Natural killer cell treated with Interleukin-12 subunit alpha and Interleukin-12 subunit beta and Interleukin-15 and Interleukin-18, amount 100 ng/mL, for 72 hours (primary cell): Measurements from ENCODE around the gene MAN1B1. TPM values are rescaled to one million over a fixed set of nuclear protein-coding genes. Genes with fewer than 3 reads are reported as not detected.
"Not testable (repeated sequence)": the region's sequence is repeated elsewhere in the genome, so short reads cannot be mapped to it uniquely, and the experiment has no call there.

Source experiments
- ATAC-seq, 2 donors: fragments of 150-1000 bp; cut with Tn5 transposase in 1 of 2; sonication (Bioruptor Pico), chemical (Tn5 transposase) in 1 of 2; 2 replicates each; pipeline ENCODE4 v1.10.0; 2021
- DNase-seq: peaks from one replicate; pipeline ENCODE4 v3.0.0; 2022; ENCODE audit warnings: low spot score
- H3K27ac Mint-ChIP-seq, 2 donors: 1 replicate in 1 of 2; 2 replicates in 1 of 2; pipeline ENCODE4 v1.8.0; 2022; ENCODE audit warnings: mixed read lengths in 2 of 2, mild to moderate bottlenecking in 1 of 2, moderate library complexity in 1 of 2
- H3K27me3 Mint-ChIP-seq, 2 donors: 1 replicate in 1 of 2; 2 replicates in 1 of 2; pipeline ENCODE4 v1.8.0; 2022; ENCODE audit warnings: mixed read lengths in 2 of 2
- H3K36me3 Mint-ChIP-seq: one replicate; pipeline ENCODE4 v1.8.0; 2022; ENCODE audit warnings: mixed read lengths
- H3K4me1 Mint-ChIP-seq, 2 donors: 1 replicate in 1 of 2; 2 replicates in 1 of 2; pipeline ENCODE4 v1.8.0; 2022; ENCODE audit warnings: low read depth in 2 of 2, mixed read lengths in 2 of 2, mild to moderate bottlenecking in 1 of 2
- H3K4me3 Mint-ChIP-seq: one replicate; pipeline ENCODE4 v1.8.0; 2022; ENCODE audit warnings: mixed read lengths
- H3K9me3 Mint-ChIP-seq: 2 replicates; pipeline ENCODE4 v1.8.0; 2022; ENCODE audit warnings: mixed read lengths
- total RNA-seq, 2 donors: library from RNA; stranded (reverse); gene quantifications; one replicate each; pipeline ENCODE4 v1.2.3, GENCODE V29; 2022

MAN1B1 gene
- total RNA-seq, 2 donors from 2014 or later: 34.1 to 55.8 TPM

DNA sequence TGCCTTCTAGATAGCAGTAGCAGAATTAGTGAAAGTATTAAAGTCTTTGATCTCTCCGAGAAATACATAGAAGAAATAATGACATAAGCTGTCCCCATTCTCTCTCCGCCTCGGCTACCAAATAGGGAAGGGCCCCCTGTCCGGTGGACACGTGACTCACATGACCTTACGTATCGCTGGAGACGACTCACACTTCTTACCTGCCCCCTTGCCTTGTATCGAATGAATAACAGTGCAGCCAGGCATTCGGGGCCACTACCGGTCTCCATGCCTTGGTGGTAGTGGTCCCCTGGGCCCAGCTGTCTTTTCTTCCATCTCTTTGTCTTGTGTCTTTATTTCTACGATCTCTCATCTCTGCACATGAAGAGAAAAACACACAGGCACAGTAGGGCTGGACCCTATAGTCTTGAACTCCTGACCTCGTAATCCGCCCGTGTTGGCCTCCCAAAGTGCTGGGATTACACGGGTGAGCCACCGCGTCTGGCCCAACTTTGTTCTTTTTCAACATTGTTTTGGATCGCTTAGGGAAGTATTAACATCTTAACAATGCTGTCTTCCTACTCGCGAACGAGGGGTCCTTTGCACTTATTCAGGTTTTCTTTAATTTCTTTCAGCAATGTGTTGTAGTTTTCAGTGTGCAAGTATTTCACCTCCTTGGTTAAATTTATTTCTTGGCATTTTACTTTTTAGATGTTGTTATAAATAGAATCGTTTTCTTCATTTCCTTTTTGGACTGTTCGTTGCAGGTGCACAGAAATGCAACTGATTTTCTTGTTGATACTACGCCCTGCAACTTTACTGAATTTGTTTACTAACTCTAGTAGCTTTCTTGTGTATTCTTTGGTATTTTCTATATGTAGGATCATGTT is 35.4 kb downstream of the MAN1B1 start:
- DNase-seq, H3K27me3 Mint-ChIP-seq, H3K9me3 Mint-ChIP-seq, H3K4me3 Mint-ChIP-seq, H3K36me3 Mint-ChIP-seq, ATAC-seq: not testable (repeated sequence)
- Mint-ChIP-seq H3K4me1 (peaks cover 13 to 17% of the 10 kb centered on the region in 2 donors), H3K27ac (peak overlapping the region in 1 of 2 donors; percentile 19)

DNA sequence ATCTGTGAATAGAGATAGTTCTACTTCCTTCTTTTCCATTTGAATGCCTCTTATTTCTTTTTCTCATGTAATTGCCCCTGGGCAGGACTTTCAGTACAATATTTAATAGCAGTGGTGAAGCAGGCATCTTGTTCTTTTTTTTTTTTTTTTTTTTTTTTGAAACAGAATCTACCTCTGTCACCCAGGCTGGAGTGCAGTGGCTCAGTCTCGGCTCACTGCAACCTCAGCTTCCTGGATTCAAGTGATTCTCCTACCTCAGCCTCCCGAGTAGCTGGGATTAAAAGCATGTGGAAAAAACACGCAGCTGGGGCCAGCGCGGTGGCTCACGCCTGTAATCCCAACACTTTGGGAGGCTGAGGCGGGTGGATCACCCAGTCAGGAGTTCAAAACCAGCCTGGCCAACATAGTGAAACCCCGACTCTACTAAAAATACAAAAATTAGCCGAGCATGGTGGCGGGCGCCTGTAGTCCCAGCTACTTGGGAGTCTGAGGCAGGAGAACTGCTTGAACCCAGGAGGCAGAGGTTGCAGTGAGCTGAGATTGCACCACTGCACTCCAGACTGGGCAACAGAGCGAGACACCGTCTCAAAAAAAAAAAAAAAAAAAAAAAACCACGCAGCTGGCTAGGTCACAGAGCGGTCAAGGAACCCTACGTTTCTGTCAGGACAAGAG is 36.1 kb downstream of the MAN1B1 start:
- ATAC-seq, H3K27ac Mint-ChIP-seq, H3K4me3 Mint-ChIP-seq, H3K9me3 Mint-ChIP-seq, H3K36me3 Mint-ChIP-seq, DNase-seq, H3K27me3 Mint-ChIP-seq: not testable (repeated sequence)
- H3K4me1 Mint-ChIP-seq: peaks cover 21 to 24% of the 10 kb centered on the region in 2 donors

DNA sequence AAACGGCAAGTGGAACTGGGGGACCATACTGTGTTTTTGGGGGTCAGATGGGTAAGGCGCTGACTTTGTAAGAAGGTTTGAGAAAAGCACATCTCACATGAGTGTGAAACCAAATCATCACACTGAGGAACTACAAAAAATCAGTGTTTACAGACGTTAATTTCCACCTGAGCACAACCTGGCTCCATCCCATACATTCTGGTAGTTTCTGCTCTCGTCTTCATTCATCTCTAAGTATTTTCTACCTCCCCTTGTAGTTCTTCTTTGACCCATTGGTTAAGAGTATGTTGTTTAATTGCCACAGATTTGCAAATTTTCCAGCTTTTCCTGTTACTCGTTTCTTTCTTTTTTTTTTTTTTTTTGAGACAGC is 36.7 kb downstream of the MAN1B1 start:
- DNase-seq (no peak), ATAC-seq (no peak)
- Mint-ChIP-seq H3K27ac (no peak overlapping the region), H3K4me1 (peaks cover 26 to 29% of the 10 kb centered on the region in 2 donors), H3K4me3 (no peak overlapping the region), H3K36me3 (no peaks in the 10 kb centered on the region), H3K27me3 (no peaks in the 10 kb centered on the region), H3K9me3 (no peaks in the 10 kb centered on the region)

DNA sequence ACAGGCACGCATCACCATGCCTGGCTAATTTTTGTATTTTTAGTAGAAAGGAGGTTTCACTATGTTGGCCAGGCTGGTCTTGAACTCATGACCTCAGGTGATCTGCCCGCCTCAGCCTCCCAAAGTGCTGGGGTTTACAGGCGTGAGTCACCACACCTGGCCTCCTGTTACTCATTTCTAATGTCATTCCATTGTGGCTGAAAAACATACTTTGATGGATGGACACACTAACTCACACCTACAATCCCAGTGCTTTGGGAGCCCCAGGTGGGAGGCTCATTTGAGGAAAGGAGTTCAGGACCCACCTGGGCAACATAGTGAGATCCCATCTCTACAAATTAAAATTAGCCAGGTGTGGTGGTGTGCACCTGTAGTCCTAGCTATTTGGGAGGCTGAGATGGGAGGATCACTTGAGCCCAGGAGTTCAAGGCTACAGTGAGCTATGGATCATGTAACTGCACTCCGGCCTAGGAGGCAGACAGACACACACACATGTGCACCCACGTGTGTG is 37.2 kb downstream of the MAN1B1 start:
- H3K9me3 Mint-ChIP-seq, ATAC-seq, H3K27ac Mint-ChIP-seq, H3K27me3 Mint-ChIP-seq, H3K4me3 Mint-ChIP-seq, H3K36me3 Mint-ChIP-seq, DNase-seq: not testable (repeated sequence)
- H3K4me1 Mint-ChIP-seq: peaks cover 31 to 34% of the 10 kb centered on the region in 2 donors

DNA sequence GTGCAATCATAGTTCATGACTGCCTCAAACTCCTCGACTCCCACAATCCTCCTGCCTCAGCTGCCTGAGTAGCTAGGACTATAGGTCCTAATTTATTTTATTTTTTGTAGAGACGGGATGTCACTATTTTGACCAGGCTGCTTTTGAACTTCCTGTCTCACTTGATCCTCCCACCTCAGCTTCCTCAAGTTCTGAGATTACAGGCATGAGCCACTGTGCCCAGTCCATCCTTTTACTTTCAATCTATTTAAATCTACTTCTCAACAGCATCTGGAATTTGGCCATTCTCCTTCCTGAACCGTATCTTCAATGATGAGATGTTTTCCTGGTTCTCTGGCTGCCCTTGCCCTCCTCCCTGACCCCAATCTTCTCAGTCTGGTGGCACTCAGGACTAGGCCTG is 40.0 kb downstream of the MAN1B1 start:
- ATAC-seq (no peak), DNase-seq (no peak)
- Mint-ChIP-seq H3K36me3 (no peaks in the 10 kb centered on the region), H3K9me3 (no peaks in the 10 kb centered on the region), H3K27me3 (no peaks in the 10 kb centered on the region), H3K4me1 (peaks cover 29 to 31% of the 10 kb centered on the region in 2 donors), H3K27ac (peak overlapping the region; percentile 81 to 95), H3K4me3 (peak overlapping the region; percentile 90)

DNA sequence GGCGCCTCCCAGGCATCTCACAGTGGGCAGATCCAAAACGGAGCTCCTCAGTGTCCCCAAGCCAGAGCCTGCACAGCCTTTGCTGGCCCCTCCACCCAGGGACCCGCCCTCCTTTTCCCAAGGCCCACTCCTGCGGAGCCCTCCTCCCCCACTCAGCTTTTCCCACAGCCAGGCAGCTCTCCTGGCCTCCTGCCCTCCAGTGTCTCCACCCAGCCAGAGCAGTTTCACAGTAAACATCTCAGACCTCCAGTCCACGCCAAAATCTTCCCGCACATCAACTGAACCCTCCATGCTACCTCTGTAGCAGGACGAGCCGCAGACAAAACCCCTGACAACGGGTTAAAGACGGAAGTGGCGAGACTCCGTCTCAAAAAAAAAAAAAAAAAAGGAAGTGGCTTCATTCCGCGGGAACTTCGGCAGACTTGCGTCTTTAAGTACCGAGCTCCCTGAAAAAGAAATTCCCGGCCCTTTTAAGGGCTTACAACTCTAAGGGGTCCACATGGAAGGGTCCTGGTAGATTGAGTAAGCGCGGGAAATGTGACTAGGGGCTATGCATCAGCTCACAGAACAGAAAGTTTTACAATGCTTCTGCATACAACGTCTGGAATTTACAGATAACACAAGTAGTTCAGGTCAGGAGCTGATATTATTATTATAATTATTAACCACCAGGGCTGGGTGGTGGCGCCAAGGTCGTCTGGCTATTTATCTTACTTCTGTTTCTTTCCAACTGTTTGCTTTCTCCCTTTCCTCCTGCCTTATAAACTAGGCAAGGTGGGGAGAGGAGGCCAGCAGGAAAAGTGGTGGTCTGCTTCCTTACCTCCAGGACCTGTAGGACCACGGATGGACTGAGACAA is 40.7 kb downstream of the MAN1B1 start:
- Mint-ChIP-seq H3K9me3 (no peaks in the 10 kb centered on the region), H3K27ac (peak overlapping the region; percentile 81 to 95), H3K27me3 (no peaks in the 10 kb centered on the region), H3K4me3 (peak overlapping the region; percentile 90), H3K4me1 (peaks cover 24 to 25% of the 10 kb centered on the region in 2 donors), H3K36me3 (no peaks in the 10 kb centered on the region)
- no peak for DNase-seq
- ATAC-seq: no peak

DNA sequence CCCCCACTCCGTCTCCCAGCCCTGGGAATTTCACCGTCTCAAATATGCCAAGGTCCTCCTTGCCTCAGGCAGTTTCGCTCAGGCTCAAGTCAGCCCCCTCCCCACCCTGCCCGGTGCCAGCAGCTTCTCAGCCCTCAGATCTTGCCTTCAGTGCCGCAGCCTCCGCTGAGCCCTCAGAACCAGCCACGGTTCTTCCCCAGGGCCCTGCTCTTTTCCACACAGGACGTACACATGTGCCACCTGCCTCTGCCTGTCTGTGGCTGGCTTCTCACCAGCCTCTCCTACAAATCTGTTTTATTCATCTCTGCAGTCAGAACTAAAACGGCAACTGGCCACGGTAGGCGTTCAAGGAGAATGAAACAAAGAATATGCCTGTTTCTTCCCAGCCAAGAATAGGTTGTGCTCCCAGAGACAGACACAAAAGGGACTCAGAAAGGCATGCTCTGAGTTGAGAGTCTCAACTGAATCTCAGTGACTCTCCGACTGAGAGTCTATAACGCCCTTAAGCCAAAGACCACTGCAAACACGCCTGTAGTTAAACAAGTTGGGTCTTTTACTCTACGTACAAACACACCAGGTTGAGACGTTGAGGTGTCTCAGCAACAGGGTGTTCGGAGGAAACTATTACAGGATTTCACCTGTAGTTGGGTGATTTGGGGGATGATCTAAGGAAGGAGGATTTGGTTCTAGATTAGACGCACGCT is 41.5 kb downstream of the MAN1B1 start:
- H3K27ac Mint-ChIP-seq: peak overlapping the region; percentile 81 to 95
- peak overlapping the region; percentile 90 for H3K4me3 Mint-ChIP-seq
- no peaks in the 10 kb centered on the region for H3K9me3 Mint-ChIP-seq
- DNase-seq (peak; percentile 53), ATAC-seq (no peak)
- H3K4me1 Mint-ChIP-seq: peaks cover 24 to 25% of the 10 kb centered on the region in 2 donors
- peaks cover 0 to 2% of the 10 kb centered on the region in 2 donors for H3K27me3 Mint-ChIP-seq
- no peaks in the 10 kb centered on the region for H3K36me3 Mint-ChIP-seq

DNA sequence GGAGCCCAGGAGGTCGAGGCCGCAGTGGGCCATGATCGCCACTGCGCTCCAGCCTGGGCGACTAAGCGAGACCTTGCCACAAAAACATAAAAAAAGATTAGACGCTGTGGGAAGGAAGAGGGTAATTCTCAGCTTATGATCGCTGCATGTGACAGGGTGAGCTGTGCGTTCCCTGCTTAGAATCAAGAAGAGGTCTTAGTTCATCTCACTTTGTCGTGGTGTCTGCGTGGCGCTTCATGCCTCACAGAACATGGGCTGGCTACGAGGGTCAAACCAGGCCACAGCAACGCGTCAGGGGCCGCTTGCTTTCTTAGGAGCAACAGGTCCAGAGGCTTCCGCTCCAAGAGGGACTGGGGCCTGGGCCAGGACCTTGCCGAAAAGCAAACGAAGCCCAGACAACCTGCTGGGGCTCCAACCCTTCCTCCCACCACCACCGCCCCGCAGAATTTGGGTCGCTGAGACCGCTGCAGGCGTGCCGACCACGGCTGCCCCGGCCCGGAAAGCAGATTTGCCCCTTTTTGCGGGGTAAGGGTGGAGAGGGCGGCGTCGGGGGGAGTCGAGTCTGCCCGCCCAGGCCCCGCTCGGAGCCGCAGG is 42.2 kb downstream of the MAN1B1 start:
- no peak for ATAC-seq
- H3K9me3 Mint-ChIP-seq: no peaks in the 10 kb centered on the region
- H3K36me3 Mint-ChIP-seq: no peaks in the 10 kb centered on the region
- peak; percentile 52 for DNase-seq
- H3K27me3 Mint-ChIP-seq: peaks cover 0 to 2% of the 10 kb centered on the region in 2 donors
- peaks cover 24 to 25% of the 10 kb centered on the region in 2 donors for H3K4me1 Mint-ChIP-seq
- peak overlapping the region; percentile 90 for H3K4me3 Mint-ChIP-seq
- peak overlapping the region; percentile 81 to 95 for H3K27ac Mint-ChIP-seq

DNA sequence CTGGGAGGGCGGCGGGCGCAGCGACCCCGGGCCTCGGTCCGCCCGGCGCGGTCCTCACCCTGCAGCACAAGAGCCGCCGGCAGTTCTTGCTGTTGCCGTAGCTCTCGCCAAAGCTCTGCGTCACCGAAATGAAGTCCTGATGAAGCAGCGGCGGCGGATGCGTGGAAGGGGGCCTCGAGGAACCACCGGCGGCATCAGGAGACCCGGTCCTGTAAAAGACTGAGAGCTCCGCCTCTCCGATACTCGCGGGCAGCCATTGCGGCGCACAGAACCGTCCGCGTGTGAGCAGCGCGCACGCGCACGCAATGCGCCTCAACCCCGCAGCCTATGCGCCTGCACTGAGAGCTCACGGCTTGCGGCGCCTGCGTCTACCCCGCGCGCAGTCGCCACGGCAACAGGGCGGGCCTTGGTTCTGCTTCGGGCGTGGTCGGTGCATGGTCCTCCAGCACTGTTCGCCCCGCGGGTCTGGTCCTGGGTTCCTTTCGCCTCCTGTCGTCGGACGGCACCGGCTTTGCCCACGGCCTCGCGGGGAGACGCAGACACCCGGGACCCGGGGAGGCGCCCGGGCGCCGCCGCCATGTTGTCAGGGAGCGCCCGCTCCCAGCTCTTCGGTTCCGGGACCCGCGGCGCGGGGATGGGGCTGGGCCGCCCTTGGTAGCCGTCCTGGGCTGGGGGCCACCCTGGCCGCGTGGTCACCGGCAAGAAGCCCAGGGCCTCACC is 42.8 kb downstream of the MAN1B1 start:
- Mint-ChIP-seq H3K27me3 (peaks cover 0 to 2% of the 10 kb centered on the region in 2 donors), H3K4me1 (peaks cover 24 to 25% of the 10 kb centered on the region in 2 donors), H3K9me3 (no peaks in the 10 kb centered on the region), H3K27ac (no peak overlapping the region), H3K4me3 (peak overlapping the region; percentile 90), H3K36me3 (no peaks in the 10 kb centered on the region)
- ATAC-seq (peak; percentile 99), DNase-seq (peak; percentile 93)

DNA sequence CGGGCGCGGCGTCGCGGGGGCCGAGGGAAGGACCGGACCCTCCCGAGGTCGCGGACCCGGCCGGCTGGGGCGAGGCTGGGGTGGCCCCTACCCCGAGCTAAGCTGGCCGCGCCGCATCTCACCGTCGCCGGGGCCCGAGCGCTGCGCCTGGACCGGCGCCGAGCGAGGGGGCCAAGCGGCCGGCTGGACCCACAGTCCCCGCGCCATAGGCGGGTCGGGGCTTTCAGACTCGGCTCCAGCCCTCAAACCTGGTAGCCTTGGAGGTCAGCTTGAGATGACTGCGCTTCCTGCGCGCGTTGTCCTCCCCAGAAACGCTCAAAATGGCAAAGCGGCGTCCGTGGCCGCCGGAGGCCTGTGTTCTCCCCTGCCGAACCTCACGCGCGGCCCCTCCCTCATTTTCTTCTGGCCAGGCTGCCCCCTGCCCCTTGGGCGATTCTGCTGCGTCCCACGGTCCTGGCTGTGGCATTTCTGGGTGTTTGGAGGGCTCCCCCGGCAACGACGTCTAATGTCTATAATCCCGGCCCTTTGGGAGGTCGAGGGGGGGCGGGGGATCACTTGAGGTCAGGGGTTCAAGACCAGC is 43.5 kb downstream of the MAN1B1 start:
- peak overlapping the region; percentile 84 for H3K4me3 Mint-ChIP-seq
- ATAC-seq: peak; percentile 31 to 38

DNA sequence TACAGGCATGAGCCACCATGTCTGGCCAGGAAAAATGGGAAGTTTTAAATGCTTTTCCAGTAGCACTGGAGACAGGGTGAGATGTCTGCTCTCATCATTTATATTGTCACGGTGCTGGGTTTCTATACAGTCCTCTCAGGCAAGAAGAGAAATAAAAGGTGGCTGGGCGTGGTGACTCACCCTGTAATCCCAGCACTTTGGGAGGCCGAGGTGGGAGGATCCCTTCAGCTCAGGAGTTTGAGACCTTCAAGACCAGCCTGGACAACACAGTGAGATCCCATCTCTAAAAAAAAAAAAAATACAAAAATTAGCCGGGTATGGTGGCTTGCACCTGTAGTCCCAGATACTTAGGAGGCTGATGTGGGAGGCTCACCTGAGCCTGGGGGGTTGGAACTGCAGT is 47.4 kb downstream of the MAN1B1 start:
- H3K4me1 Mint-ChIP-seq: no peaks in the 10 kb centered on the region
- no peak overlapping the region for H3K4me3 Mint-ChIP-seq
- no peak for DNase-seq
- no peaks in the 10 kb centered on the region for H3K36me3 Mint-ChIP-seq
- H3K27ac Mint-ChIP-seq: no peak overlapping the region
- H3K9me3 Mint-ChIP-seq: no peaks in the 10 kb centered on the region
- ATAC-seq: no peak
- H3K27me3 Mint-ChIP-seq: peaks cover 8 to 9% of the 10 kb centered on the region in 2 donors

More for the DNA sequence above, 43.5 kb downstream of the MAN1B1 start:
- H3K27ac Mint-ChIP-seq: no peak overlapping the region
- no peaks in the 10 kb centered on the region for H3K9me3 Mint-ChIP-seq
- peaks cover 24 to 25% of the 10 kb centered on the region in 2 donors for H3K4me1 Mint-ChIP-seq
- H3K27me3 Mint-ChIP-seq: peaks cover 0 to 2% of the 10 kb centered on the region in 2 donors
- DNase-seq: no peak
- no peaks in the 10 kb centered on the region for H3K36me3 Mint-ChIP-seq

DNA sequence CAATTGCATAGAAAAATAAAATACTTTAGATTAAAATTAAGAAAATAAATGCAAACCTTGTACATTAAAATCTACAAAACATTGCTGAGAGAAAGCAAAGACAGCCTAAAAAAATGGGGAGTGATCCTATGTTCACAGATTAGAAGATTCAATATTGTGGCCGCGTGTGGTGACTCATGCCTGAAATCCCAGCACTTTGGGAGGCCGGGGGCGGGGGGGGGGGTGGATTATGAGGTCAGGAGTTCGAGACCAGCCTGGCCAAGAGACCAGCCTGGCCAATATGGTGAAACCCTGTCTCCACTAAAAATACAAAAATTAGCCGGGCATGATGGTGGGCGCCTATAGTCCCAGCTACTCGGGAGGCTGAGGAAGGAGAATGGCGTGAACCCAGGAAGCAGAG is 48.4 kb downstream of the MAN1B1 start:
- not testable (repeated sequence) for H3K4me1 Mint-ChIP-seq, H3K4me3 Mint-ChIP-seq, H3K36me3 Mint-ChIP-seq, ATAC-seq, DNase-seq, H3K27ac Mint-ChIP-seq, H3K9me3 Mint-ChIP-seq
- peaks cover 9 to 15% of the 10 kb centered on the region in 2 donors for H3K27me3 Mint-ChIP-seq
